GM20000 (cell line): ENCODE measurements around the gene RXRA.

Experiments
- DNase-seq: peaks from one replicate; pipeline ENCODE4 v3.0.0; 2012; ENCODE audit warnings: low spot score
- TF ChIP-seq, protein P1 (sequence below): IDR thresholded peaks from 2 replicates; pipeline ENCODE4 v1.5.1; 2012; ENCODE audit warnings: mild to moderate bottlenecking, control low read depth; ENCODE audit errors: extremely low read depth, missing control alignments

RXRA gene

DNA sequence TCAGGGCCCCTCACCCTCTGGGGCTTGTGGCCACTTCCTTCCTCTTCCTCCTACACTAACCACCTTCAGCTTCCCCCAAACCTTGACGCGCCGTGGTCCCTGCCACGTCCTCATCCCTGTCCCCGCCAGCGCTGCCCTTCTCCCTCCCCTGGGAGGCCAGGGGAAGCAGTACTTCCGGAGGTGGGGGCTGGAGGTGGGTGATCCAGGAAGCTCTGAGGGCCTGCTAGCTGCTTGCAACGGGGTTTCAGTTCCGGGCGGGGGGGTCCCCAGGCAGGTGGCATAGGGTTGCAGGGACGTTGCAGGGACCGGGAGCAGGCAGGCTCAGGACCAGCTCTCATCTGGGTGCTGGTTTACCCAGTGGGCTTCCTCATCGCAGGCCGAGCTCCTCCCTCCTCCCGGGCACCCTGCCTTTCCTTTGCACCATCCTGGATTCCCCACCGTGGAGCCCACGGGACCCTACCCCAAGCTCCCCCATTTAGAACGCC lies 70.0 kb downstream of the RXRA start:
- peak; percentile 70 for DNase-seq

DNA sequence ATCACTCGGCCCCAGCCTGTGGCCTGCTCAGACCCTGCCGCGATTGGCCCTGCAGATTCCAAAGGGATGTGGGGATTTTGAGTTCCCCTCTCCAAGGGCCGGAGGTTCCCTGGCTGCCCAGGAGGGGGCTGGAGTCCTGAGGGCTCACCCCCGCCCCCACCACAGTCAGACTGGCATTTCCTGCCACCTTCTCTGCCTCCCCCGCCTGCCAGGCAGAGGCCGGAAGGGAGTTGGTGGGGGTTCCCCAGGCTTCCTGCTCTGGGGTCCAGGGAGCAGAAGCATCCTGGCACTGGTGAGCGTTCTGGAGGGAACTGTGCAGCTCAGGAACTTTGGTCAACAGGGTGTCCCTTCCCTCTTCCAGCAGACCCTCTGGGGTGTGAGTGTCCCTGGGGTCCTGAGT lies 70.6 kb downstream of the RXRA start:
- DNase-seq, result no peak
- TF ChIP-seq, protein P1, sequence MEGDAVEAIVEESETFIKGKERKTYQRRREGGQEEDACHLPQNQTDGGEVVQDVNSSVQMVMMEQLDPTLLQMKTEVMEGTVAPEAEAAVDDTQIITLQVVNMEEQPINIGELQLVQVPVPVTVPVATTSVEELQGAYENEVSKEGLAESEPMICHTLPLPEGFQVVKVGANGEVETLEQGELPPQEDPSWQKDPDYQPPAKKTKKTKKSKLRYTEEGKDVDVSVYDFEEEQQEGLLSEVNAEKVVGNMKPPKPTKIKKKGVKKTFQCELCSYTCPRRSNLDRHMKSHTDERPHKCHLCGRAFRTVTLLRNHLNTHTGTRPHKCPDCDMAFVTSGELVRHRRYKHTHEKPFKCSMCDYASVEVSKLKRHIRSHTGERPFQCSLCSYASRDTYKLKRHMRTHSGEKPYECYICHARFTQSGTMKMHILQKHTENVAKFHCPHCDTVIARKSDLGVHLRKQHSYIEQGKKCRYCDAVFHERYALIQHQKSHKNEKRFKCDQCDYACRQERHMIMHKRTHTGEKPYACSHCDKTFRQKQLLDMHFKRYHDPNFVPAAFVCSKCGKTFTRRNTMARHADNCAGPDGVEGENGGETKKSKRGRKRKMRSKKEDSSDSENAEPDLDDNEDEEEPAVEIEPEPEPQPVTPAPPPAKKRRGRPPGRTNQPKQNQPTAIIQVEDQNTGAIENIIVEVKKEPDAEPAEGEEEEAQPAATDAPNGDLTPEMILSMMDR, result no peak

More for the DNA sequence above, 70.0 kb downstream of the RXRA start:
- TF ChIP-seq, protein P1, result no peak

DNA sequence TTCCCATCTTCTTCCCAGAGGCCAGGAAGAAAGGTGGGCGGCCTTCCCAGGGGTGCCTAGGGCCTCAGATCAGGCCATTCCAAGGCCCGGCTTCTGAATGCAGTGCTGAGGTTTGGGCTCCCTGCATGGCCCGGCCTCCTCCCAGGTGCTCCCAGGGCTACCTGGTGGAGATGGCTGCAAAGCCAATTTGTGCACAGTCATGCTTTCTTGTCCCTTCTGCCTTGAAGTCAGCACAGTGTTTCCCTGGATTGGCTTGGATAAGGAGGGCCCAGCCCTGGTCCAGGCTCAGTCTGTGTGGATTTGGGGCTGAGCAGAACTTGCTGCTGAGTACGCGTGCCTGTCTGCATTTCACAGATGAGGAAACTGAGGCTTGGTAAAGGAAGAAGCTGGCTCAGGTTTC lies 72.5 kb downstream of the RXRA start:
- DNase-seq, result no peak

DNA sequence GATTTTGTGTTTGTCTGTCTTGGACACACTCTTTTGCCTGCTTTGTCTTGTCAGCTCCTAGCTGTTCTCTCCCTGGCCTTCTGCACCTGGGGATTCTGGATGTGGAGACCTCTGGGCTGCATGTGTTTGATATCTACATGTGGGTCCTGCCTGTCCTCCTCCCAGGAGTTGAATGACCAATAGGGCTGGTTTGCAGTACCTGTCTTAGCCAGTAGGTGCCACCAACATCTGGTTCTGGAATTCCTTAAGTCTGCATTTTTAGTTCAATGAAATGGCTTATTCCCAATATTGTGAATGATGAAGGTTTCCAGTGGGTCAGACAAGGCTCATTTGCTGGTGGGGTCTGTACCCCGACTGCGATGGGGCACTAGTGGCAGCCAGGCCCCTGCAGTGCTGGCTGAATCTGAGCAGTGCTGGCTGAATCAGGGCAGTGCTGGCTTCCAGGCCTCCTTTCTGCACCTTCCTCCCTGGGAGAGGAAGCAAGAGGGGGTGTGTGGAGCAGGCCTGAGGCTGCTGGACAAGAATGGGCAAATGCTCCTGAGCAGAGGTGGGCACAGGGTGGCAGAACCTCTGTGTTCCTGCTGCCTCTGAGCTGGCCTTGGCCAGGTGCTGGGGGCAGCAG lies 73.3 kb downstream of the RXRA start:
- TF ChIP-seq, protein P1, result no peak
- DNase-seq, result no peak

More for the DNA sequence above, 72.5 kb downstream of the RXRA start:
- TF ChIP-seq, protein P1, result no peak

DNA sequence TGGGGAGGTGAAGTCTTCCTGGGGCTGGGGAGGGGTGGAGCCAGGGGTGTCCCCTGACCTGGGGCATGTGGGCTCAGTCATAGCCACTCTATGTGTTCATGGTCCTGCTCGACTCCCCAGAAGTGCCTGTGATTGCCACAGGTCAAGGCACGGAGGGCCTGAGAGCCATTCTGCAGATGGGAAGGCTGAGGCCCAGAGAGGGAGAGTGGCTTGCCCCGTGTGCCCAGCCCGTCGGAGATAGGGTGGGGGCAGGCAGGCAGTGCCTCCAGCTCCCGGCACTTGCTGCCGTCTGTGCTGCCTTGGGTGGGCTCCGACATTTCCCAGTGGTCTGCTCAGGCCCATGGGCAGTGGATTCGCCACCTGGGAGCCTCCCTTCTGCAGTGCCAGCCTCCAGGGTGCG lies 74.0 kb downstream of the RXRA start:
- TF ChIP-seq, protein P1, result no peak
- no peak for DNase-seq

DNA sequence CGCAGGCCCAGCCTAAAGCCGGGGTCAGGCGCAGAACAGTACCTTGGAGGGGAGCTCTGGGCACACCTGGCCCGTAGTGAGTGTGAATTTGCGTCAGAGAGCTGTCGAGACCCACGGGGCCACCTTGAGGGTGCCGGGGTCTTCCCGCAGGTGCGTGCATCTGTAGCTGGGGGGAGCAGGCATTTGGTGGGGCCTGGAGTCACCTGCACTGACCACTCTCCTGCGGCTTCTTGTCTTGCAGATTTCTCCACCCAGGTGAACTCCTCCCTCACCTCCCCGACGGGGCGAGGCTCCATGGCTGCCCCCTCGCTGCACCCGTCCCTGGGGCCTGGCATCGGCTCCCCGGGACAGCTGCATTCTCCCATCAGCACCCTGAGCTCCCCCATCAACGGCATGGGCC lies 75.1 kb downstream of the RXRA start:
- TF ChIP-seq, protein P1, result no peak
- no peak for DNase-seq

DNA sequence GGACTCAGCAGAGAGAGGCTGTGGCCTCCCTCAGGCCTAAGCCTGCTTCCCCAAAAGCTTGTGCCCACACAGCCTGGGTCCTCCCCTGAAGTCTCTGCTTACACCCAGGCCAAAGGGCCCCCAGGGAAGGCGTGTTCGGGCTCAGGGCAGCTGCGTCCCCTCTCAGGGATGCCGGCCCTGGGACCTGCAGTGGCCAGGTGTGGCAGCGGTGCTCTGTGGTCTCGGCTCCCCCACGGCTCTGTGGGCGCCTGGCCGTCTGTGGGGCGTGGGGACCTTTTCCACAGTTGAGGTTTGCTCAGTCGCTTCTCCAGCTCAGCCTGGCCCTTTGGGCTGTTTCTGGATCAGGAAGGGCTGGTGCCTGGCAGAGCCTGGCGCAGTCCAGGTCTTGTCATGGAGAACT lies 75.9 kb downstream of the RXRA start:
- DNase-seq, result no peak
- TF ChIP-seq, protein P1, result no peak
